GM21367 (cell line): ENCODE data around the gene ABCB8.
A peak's percentile ranks its signal among the peaks of the same experiment; 100 is the strongest.

Experiments used
- ATAC-seq: cut with Tn5 transposase; IDR thresholded peaks from one replicate; pipeline ENCODE4 v1.9.1; 2021; ENCODE audit not compliant: unreplicated experiment

Gene ABCB8

DNA sequence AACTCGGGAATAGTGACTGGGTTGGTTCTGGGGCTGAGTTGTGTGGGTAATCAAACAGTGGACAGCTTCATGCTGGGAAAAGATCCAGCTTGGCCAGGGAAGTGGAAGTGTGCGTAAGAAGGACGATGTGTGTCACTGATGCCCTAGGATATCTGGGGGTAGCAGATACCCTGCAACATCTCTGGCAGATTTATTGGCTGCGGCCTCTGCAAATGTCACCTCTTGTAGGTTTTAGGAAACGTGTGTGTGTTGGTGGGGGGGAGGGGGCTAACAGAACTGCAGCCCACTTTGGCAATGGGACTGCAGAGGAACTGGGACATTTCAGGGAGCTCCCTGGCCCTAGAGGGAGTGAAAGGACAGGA is 57.1 kb downstream of the ABCB8 start:
- no peak for ATAC-seq

DNA sequence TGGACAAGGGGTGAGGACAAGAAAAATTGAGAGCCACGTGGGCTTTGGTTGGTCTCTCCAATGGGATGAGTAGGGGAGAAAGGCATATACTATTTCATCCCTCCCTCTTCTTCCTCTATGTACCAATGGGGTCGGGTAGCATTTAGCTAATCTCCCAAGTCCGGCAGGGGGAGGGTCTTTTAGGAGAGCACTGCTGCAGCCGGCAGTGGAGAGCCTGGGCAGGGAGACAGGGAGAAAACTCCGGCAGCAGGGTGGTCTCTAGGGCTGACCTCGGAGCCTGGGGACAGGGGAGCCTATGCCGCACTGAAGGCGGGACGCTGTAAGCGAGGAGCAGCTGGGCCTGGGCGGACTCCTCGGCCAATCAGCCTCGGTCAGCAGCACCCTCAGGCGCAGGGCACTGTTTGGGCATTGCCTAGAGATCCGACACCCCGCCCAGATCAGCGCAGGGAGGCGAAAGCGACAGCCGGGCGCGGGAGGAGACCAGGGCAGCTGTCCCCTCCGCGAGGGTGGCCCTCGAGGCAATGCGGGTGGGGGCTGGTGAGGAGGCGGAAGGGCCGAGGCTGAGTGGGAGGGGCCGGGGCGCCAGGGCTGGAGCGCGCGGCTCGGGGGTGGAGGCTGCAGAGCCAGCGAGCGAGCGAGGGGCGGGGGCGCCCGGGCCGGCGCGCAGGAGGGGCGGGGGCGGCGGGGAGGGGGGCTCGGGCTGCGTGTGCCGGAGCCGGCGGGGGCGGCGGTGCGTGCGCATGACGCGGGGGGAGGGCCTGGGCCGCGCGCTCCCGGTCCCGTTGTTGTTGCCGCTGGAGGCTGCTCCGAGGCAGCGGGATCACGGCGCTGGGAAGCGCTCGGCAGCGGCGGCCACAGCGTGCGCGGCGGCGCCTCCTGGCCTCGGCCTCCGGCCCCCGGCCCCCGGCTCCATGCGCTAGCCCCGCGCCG is 57.7 kb downstream of the ABCB8 start, which contains the start of gene AGAP3:
TSS of gene AGAP3 (plus strand) at position 785 of the 930 bp plus-strand sequence. CDS start 267 bp downstream, outside the sequence.
- ATAC-seq: peak; percentile 39

- no peak for ATAC-seq
These were observed 58.6 kb downstream of the ABCB8 start for GRCh38 chr7:151086802-151087244.

DNA sequence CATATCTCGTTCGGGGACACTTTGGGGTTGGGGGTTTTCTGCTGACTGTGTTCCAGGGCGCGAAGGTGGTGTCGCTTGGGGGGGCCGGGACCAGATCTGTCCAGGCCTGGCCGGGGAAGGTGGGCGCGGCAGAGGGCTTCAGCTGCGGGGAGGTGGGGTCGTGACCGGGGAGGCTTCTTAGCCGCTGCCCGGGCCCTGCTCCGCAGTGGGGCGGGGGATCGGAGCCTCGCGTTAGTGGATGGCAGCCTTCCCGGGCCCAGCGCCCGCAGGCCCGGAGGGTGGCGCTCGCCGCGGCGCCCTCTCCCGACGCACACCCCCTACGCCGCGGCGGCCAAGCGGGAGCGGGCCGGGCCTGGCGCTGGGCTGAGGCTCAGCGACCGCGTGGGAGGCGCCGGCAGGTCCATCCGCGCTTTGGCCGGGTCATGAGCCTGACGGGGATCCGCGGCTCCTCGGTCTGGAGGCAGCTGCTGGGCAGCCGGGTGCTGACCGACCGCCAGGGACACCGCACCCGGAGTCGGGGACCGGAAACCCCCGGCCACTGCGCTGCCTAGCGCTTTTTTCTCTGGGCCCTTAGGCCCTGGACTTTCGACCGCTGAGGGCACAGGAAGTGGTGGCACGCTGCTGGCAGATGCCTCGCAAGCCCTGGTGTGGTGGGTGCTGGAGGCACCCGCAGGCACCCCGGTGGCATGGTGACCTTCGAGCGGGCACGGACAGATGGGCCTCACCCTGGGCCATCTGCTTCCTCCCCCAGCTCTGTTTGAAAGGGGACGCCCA is 59.2 kb downstream of the ABCB8 start:
- no peak for ATAC-seq

GRCh38 chr7:151088019-151088855 is 60.0 kb downstream of the ABCB8 start:
- no peak for ATAC-seq

DNA sequence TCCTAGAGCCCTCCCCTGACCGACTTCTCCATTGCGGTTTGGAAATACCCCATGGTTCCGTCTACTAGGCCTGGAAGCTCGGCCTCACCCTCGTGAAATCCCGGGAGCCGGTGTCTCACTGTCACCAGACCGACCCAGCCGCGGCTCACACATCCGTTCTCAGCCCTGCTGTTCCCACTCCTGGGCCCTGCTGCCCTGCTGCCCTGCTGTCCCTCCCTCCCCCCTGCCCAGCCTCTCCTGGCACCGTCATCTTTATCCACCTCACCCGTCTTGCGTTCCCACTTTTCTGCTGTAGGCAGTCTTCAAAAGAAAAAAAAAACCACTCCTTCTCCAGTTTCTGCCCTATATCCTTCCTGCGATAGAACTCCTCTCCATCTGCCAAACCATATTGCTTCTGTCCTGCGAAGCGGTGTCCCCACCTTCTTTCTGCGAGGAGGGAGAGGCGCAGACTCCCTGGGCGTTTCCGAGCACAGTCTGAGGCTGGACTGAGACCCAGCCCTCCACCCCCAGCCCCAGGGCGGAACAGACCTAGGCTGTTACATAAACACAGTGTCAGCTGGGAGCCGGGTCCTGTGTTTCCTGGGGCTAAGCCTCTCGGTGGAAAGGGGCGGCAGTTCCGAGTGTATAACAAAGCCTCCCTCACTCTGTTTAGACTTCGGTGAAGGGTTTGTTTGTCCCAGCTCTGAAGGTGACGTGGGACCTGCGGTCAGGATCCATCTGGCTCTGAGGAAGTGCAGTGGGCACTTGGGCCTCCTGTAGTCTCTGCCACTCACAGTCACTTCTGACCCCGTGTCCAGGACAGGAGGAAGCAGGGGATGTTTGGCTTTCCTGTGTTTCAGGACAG is 60.8 kb downstream of the ABCB8 start:
- ATAC-seq: no peak

DNA sequence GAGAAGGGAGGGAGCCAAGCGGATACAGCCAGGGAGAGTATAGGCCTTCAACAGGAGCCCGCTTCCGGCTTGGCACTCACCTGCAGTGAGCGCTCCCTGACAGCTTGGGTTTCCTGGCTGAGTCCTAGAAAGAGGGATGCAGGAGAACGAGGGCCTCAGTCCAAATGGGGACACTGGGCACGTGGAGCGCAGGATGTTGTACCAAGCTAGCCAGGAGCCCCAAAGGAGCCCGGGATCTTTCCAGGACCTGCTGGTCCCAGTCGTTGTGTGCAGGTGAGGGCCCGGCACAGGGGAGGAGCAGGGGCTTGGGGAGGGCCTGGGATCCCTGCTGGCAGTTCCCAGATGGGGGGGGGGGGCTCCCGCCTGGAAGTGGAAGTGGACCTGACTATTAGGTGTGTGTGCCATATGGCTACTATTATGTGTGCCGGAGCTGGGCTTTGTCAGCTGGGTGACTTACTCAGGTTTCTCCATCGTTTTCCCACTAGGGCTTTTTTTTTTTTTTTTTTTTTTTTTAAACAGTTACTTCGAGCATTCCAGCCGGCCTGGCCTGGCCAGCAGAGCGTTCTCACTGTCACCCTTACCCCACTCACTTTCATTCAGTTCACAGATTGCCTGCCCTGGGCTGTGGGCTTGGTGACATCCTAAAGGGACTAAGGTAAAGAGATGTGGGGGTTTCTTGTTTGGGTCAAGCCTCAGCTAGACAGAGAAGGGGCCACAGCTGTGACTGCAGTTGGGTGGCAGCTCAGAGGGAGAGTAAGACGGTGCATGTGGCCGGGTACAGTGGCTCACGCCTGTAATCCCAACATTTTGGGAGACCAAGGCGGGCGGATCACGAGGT is 61.9 kb downstream of the ABCB8 start:
- no peak for ATAC-seq

DNA sequence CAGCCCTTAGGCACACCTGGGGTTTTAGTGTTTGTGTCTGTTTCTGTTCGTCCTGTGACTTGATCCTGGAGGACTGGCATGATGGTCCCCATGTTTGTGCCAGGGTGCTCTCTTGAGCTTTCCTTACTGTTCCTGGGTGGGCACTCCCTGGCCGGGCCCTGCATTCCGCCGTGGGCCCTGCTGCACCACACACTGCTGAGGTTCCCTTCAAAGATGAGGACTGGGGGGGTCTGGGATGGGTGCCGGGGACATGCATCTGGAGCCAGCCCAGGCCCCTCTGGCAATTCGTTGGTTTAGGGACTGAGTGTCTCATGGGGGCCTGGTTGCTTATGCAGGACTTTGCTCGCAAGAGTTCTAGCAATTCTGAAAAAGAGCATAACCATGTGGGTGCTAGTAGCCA is 62.8 kb downstream of the ABCB8 start:
- no peak for ATAC-seq

GRCh38 chr7:151091431-151091830 is 63.2 kb downstream of the ABCB8 start:
- ATAC-seq: no peak

DNA sequence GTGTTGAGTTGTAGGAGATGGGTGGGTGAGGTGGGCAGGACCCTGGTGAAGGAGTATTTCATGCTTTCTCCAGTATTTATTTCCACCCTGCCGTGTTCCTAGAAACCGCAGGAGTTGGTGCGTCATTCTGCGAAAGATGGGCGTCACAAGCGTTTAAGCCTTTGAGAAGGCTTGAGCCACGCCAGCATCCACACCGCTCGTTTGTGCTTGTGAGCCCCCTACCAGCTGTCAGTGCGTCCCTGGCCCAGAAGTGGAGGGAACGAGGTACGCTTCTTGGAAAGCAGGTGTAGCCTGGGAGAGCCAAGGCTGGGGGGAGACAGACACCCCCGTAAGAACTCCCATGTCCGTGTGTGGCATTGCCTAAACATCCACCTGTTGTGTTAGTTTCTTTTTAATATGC is 63.7 kb downstream of the ABCB8 start:
- ATAC-seq: no peak

DNA sequence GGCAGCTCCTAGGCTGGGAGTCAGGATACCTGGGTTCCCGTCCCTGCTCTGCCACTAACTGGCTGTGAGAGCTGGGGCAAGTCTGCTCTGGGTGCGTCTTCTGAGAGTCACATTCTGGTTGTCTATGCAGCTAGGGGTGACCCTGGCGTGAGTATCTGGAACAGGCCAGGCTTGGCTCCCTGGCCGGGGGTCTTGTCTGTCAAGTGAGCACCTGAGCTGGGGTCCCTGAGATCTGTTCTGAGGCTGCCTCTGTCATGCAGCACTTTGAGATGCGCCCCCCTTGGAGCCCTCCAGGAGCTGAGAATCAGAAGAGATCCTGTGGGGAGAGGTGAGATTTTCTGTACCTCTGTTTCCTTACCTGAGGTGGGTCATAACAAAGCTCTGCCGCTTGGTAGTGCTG is 65.5 kb downstream of the ABCB8 start:
- ATAC-seq: no peak

DNA sequence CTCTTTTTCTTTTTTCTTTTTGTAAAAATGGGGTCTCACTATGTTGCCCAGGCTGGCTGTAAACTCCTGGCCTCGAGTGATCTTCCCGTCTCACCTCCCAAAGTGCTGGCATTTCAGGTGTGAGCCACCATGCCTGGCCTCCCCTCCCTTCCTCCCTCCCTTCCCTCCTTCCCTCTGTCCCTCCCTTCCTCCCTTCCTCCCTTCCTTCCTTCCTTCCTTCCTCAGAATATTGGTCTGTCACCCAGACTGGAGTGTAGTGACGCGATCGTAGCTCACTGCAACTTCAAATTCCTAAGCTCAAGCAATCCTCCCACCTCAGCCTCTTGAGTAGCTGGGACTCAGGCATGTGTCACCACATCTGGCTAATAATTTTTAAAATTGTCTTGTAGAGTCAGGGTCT is 66.4 kb downstream of the ABCB8 start:
- ATAC-seq: no peak

DNA sequence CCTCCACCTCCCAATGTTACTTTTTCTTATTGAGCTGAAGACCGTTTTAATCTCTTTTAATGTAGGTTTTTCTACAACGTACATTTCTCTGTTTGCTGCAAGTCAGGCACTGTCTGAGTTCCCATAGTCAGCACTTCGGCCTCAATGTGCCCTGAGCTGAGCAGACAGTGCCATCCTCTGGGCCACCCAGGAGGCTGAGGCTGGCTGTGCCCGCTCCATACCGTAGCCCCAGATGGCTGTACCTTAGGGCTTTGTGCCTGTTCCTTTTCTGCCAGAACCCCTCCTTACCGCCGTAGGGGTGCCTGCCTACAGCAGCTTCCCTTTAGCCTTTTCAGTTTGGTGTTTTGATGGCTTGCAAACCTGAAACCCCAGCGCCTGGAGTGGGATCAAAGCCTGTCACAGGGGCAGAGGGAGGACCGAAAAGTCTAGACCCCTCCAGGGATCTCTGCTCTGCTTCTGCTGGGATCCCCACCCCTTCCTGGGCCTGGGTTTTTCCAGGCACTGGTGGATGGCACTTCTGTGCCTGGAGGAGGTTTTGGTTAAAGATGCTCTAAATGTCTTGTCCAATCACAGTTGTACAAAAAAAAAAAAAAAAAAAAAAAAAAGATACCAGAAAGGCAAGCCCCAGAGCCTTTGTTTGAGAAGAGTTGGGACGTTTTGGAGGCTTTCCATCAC is 67.0 kb downstream of the ABCB8 start:
- ATAC-seq: no peak

GRCh38 chr7:151095828-151096475 is 67.7 kb downstream of the ABCB8 start:
- no peak for ATAC-seq
